Measurements from ENCODE around the gene VPS37B. TPM values are rescaled to one million over a fixed set of nuclear protein-coding genes. Genes with fewer than 3 reads are reported as not detected.
A peak's percentile ranks its signal among the peaks of the same experiment; 100 is the strongest.

VPS37B gene
- total RNA-seq, 1 experiment from 2014 or later = not detected

GRCh38 chr12:122861587-122861970, 34.3 kb downstream of the VPS37B start:
- Histone ChIP-seq H2AFZ (ENCODE audit: low read length) (no peak overlapping the region), H4K20me1 (ENCODE audit: insufficient read depth, low read depth, low read length) (no peaks in the 10 kb centered on the region), H3K27ac (ENCODE audit: low read length) (no peak overlapping the region), H3K4me1 (ENCODE audit: low read length) (peaks cover 6% of the 10 kb centered on the region), H3K9me2 (replicated peaks; ENCODE audit: insufficient read depth, low read length) (no peaks in the 10 kb centered on the region), H3K9ac (ENCODE audit: low read length) (no peak overlapping the region), H3K36me3 (ENCODE audit: insufficient read depth, low read length) (no peaks in the 10 kb centered on the region), H3K79me2 (ENCODE audit: low read length) (no peaks in the 10 kb centered on the region), H3K4me3 (ENCODE audit: low read length) (no peak overlapping the region), H3K27me3 (ENCODE audit: low read length) (no peaks in the 10 kb centered on the region), H3K9me3 (ENCODE audit: low read length) (no peaks in the 10 kb centered on the region), H3K4me2 (ENCODE audit: low read depth, low read length, poor library complexity, severe bottlenecking) (no peak overlapping the region)
- no peak for DNase-seq

- Histone ChIP-seq H2AFZ (ENCODE audit: low read length) (no peak overlapping the region), H3K9me3 (ENCODE audit: low read length) (no peaks in the 10 kb centered on the region), H3K4me3 (ENCODE audit: low read length) (no peak overlapping the region), H3K27me3 (ENCODE audit: low read length) (no peaks in the 10 kb centered on the region), H3K9me2 (replicated peaks; ENCODE audit: insufficient read depth, low read length) (no peaks in the 10 kb centered on the region), H3K4me1 (ENCODE audit: low read length) (peaks cover 6% of the 10 kb centered on the region), H3K36me3 (ENCODE audit: insufficient read depth, low read length) (no peaks in the 10 kb centered on the region), H3K9ac (ENCODE audit: low read length) (no peak overlapping the region), H3K27ac (ENCODE audit: low read length) (no peak overlapping the region), H3K4me2 (ENCODE audit: low read depth, low read length, poor library complexity, severe bottlenecking) (no peak overlapping the region), H3K79me2 (ENCODE audit: low read length) (no peaks in the 10 kb centered on the region), H4K20me1 (ENCODE audit: insufficient read depth, low read depth, low read length) (no peaks in the 10 kb centered on the region)
- DNase-seq = no peak
Measured at GRCh38 chr12:122860854-122861586, 34.9 kb downstream of the VPS37B start.

- H3K27me3 ChIP-seq (ENCODE audit: low read length) = no peaks in the 10 kb centered on the region
- H2AFZ ChIP-seq (ENCODE audit: low read length) = no peak overlapping the region
- H3K36me3 ChIP-seq (ENCODE audit: insufficient read depth, low read length) = no peaks in the 10 kb centered on the region
- H3K27ac ChIP-seq (ENCODE audit: low read length) = no peak overlapping the region
- no peaks in the 10 kb centered on the region for H3K79me2 ChIP-seq (ENCODE audit: low read length)
- H3K4me2 ChIP-seq (ENCODE audit: low read depth, low read length, poor library complexity, severe bottlenecking) = no peak overlapping the region
- peak; percentile 88 for DNase-seq
- H3K4me1 ChIP-seq (ENCODE audit: low read length) = peaks cover 6% of the 10 kb centered on the region
- H3K9me3 ChIP-seq (ENCODE audit: low read length) = no peaks in the 10 kb centered on the region
- no peaks in the 10 kb centered on the region for H3K9me2 ChIP-seq (replicated peaks; ENCODE audit: insufficient read depth, low read length)
- H3K4me3 ChIP-seq (ENCODE audit: low read length) = no peak overlapping the region
- no peak overlapping the region for H3K9ac ChIP-seq (ENCODE audit: low read length)
- no peaks in the 10 kb centered on the region for H4K20me1 ChIP-seq (ENCODE audit: insufficient read depth, low read depth, low read length)
Measured at GRCh38 chr12:122860040-122860853, 35.7 kb downstream of the VPS37B start.

DNA sequence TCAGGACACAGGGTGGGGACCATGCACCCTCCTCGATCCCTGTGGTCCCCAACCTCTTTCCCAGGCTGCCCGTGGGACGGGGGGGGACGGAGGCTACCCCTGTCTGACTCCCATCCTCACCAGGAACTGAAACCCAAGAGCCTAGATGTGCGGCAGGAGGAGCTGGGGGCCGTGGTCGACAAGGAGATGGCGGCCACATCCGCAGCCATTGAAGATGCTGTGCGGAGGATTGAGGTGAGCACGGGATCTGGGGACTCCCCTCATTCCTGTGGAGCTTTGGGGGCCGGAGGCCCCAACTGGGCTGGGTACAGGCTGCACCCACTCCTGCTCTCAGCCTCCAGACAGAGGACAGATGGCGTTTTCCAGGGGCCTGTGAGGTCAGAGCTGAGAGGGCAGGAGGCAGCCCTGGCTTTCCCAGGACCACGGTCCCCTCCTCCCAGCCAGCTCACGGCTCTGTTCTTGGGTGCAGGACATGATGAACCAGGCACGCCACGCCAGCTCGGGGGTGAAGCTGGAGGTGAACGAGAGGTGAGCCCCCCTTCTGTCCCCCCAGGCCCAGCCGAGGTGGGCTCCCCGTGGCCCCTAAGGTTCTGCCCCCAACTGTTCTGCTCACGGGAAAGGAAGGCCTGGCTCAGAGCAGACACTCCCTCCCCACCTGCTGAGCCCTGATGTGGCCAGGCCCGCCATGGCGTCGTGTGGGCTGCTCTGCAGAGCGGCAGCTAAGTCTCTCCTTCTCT, 36.5 kb downstream of the VPS37B start:
- Histone ChIP-seq H3K4me1 (ENCODE audit: low read length) (peaks cover 6% of the 10 kb centered on the region), H3K9me2 (replicated peaks; ENCODE audit: insufficient read depth, low read length) (no peaks in the 10 kb centered on the region), H3K4me3 (ENCODE audit: low read length) (no peak overlapping the region), H3K36me3 (ENCODE audit: insufficient read depth, low read length) (no peaks in the 10 kb centered on the region), H3K27me3 (ENCODE audit: low read length) (no peaks in the 10 kb centered on the region), H3K9ac (ENCODE audit: low read length) (no peak overlapping the region), H3K27ac (ENCODE audit: low read length) (no peak overlapping the region), H3K9me3 (ENCODE audit: low read length) (no peaks in the 10 kb centered on the region), H4K20me1 (ENCODE audit: insufficient read depth, low read depth, low read length) (no peaks in the 10 kb centered on the region), H3K79me2 (ENCODE audit: low read length) (no peaks in the 10 kb centered on the region), H3K4me2 (ENCODE audit: low read depth, low read length, poor library complexity, severe bottlenecking) (no peak overlapping the region), H2AFZ (ENCODE audit: low read length) (no peak overlapping the region)
- DNase-seq = no peak

- no peak overlapping the region for H3K4me2 ChIP-seq (ENCODE audit: low read depth, low read length, poor library complexity, severe bottlenecking)
- DNase-seq = no peak
- H3K4me3 ChIP-seq (ENCODE audit: low read length) = no peak overlapping the region
- no peaks in the 10 kb centered on the region for H3K27me3 ChIP-seq (ENCODE audit: low read length)
- no peaks in the 10 kb centered on the region for H3K9me2 ChIP-seq (replicated peaks; ENCODE audit: insufficient read depth, low read length)
- H3K27ac ChIP-seq (ENCODE audit: low read length) = no peak overlapping the region
- H3K79me2 ChIP-seq (ENCODE audit: low read length) = no peaks in the 10 kb centered on the region
- H3K9ac ChIP-seq (ENCODE audit: low read length) = no peak overlapping the region
- peaks cover 6% of the 10 kb centered on the region for H3K4me1 ChIP-seq (ENCODE audit: low read length)
- no peak overlapping the region for H2AFZ ChIP-seq (ENCODE audit: low read length)
- H3K36me3 ChIP-seq (ENCODE audit: insufficient read depth, low read length) = no peaks in the 10 kb centered on the region
- no peaks in the 10 kb centered on the region for H3K9me3 ChIP-seq (ENCODE audit: low read length)
- no peaks in the 10 kb centered on the region for H4K20me1 ChIP-seq (ENCODE audit: insufficient read depth, low read depth, low read length)
Measured at GRCh38 chr12:122858591-122859302, 37.2 kb downstream of the VPS37B start.

DNA sequence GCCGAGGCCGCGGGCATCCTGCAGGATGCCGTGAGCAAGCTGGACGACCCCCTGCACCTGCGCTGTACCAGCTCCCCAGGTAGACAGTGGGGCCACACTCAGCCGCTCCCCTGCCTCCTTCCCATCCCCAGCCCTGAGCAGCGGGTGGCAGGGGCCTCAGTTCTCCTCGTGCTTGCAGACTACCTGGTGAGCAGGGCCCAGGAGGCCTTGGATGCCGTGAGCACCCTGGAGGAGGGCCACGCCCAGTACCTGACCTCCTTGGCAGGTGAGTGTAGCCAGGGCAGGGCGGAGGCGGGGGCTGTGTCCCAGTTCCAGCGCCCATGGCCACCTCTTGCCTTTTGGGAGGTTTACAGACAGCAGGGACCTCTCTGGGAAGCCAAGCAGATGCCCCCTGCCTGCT, 37.8 kb downstream of the VPS37B start:
- Histone ChIP-seq H3K36me3 (ENCODE audit: insufficient read depth, low read length) (no peaks in the 10 kb centered on the region), H2AFZ (ENCODE audit: low read length) (no peak overlapping the region), H4K20me1 (ENCODE audit: insufficient read depth, low read depth, low read length) (no peaks in the 10 kb centered on the region), H3K9ac (ENCODE audit: low read length) (no peak overlapping the region), H3K27me3 (ENCODE audit: low read length) (no peaks in the 10 kb centered on the region), H3K4me1 (ENCODE audit: low read length) (peaks cover 5% of the 10 kb centered on the region), H3K4me3 (ENCODE audit: low read length) (no peak overlapping the region), H3K27ac (ENCODE audit: low read length) (no peak overlapping the region), H3K9me2 (replicated peaks; ENCODE audit: insufficient read depth, low read length) (no peaks in the 10 kb centered on the region), H3K79me2 (ENCODE audit: low read length) (no peaks in the 10 kb centered on the region), H3K4me2 (ENCODE audit: low read depth, low read length, poor library complexity, severe bottlenecking) (no peak overlapping the region), H3K9me3 (ENCODE audit: low read length) (no peaks in the 10 kb centered on the region)
- DNase-seq = no peak

DNA sequence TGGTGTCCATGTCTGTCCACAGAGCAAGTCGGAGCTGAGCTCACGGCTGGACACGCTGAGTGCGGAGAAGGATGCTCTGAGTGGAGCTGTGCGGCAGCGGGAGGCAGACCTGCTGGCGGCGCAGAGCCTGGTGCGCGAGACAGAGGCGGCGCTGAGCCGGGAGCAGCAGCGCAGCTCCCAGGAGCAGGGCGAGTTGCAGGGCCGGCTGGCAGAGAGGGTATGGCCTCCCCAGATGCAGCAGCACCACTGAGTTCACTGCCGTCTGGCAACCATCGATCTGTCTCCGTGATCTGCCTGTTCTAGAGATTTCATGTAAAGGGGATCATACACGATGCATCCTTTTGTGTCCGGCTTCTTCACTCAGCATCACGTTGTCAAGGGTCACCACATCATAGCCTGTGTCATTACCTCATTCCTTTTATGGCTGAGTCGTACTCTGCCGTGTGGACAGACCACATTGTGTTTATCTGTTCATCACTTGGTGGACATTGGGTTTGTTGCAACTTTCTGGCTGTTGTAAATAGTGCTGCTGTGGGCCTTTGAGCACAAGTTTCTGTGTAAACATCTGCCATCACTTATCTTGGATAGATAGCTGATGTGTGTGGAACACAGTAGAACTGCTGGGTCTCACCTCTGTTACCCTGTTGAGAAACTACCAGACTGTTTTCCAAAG, 38.8 kb downstream of the VPS37B start:
- H4K20me1 ChIP-seq (ENCODE audit: insufficient read depth, low read depth, low read length) = no peaks in the 10 kb centered on the region
- no peaks in the 10 kb centered on the region for H3K27me3 ChIP-seq (ENCODE audit: low read length)
- no peak for DNase-seq
- H3K4me2 ChIP-seq (ENCODE audit: low read depth, low read length, poor library complexity, severe bottlenecking) = no peak overlapping the region
- no peaks in the 10 kb centered on the region for H3K9me3 ChIP-seq (ENCODE audit: low read length)
- no peaks in the 10 kb centered on the region for H3K4me1 ChIP-seq (ENCODE audit: low read length)
- H3K27ac ChIP-seq (ENCODE audit: low read length) = no peak overlapping the region
- H3K9ac ChIP-seq (ENCODE audit: low read length) = no peak overlapping the region
- H3K9me2 ChIP-seq (replicated peaks; ENCODE audit: insufficient read depth, low read length) = no peaks in the 10 kb centered on the region
- H3K36me3 ChIP-seq (ENCODE audit: insufficient read depth, low read length) = no peaks in the 10 kb centered on the region
- no peak overlapping the region for H2AFZ ChIP-seq (ENCODE audit: low read length)
- no peaks in the 10 kb centered on the region for H3K79me2 ChIP-seq (ENCODE audit: low read length)
- H3K4me3 ChIP-seq (ENCODE audit: low read length) = no peak overlapping the region

All from Karpas-422 (cell line).